Dedifferentiated amniotic fluid mesenchymal stem cell (primary cell): ENCODE measurements around the gene SLC16A13.
"Not testable (repeated sequence)": the region's sequence is repeated elsewhere in the genome, so short reads cannot be mapped to it uniquely, and the experiment has no call there.

Source experiments
- DNase-seq: peaks from one replicate; pipeline ENCODE4 v3.0.0-alpha.2; 2016; ENCODE audit errors: extremely low spot score

SLC16A13 gene

GRCh38 chr17:7029659-7030058, 6.2 kb upstream of the SLC16A13 start:
- no peak for DNase-seq

GRCh38 chr17:7034955-7035590, 742 bp upstream of the SLC16A13 start:
- DNase-seq = no peak

GRCh38 chr17:7038025-7038862, 2.4 kb downstream of the SLC16A13 start:
- no peak for DNase-seq

GRCh38 chr17:7039832-7040231, 4.0 kb downstream of the SLC16A13 start:
- no peak for DNase-seq

- DNase-seq = no peak
Observed at GRCh38 chr17:7041607-7042500, 6.0 kb downstream of the SLC16A13 start.

GRCh38 chr17:7042501-7043181, 6.8 kb downstream of the SLC16A13 start:
- no peak for DNase-seq

- DNase-seq = no peak
Observed at GRCh38 chr17:7043182-7043496, 7.3 kb downstream of the SLC16A13 start.

GRCh38 chr17:7043497-7044198, 7.8 kb downstream of the SLC16A13 start, which contains the start of gene SLC16A11:
Gene SLC16A11 (minus strand): TSS chr17:7044092. CDS start chr17:7043513, 579 bp downstream.
- DNase-seq = no peak

- DNase-seq = peak; percentile 87
Observed at GRCh38 chr17:7045492-7046126, 9.8 kb downstream of the SLC16A13 start.

GRCh38 chr17:7046127-7046724, 10.4 kb downstream of the SLC16A13 start:
- DNase-seq = no peak

GRCh38 chr17:7046725-7047397, 11.0 kb downstream of the SLC16A13 start:
- not testable (repeated sequence) for DNase-seq

GRCh38 chr17:7047566-7047965, 11.8 kb downstream of the SLC16A13 start:
- no peak for DNase-seq

- DNase-seq = no peak
Observed at GRCh38 chr17:7048968-7049367, 13.2 kb downstream of the SLC16A13 start.

GRCh38 chr17:7050583-7050982, 14.8 kb downstream of the SLC16A13 start:
- DNase-seq = not testable (repeated sequence)

GRCh38 chr17:7056386-7056785, 20.6 kb downstream of the SLC16A13 start:
- no peak for DNase-seq

- no peak for DNase-seq
Observed at GRCh38 chr17:7058831-7059447, 23.1 kb downstream of the SLC16A13 start.

- DNase-seq = no peak
Observed at GRCh38 chr17:7060165-7060891, 24.5 kb downstream of the SLC16A13 start.

- no peak for DNase-seq
Observed at GRCh38 chr17:7063518-7064094, 27.8 kb downstream of the SLC16A13 start.
